K562 (cell line): ENCODE data around the gene PARP15. TPM values are rescaled to one million over a fixed set of nuclear protein-coding genes. Genes with fewer than 3 reads are reported as not detected.

Source experiments
- ATAC-seq: fragments of 200-7000 bp; cut with Tn5 transposase; 3 replicates; pipeline ENCODE4 v1.9.1; 2020; ENCODE audit warnings: moderate library complexity
- BruUV-seq: library from RNA; stranded (reverse); fragments of 400-500 nt; replicated peaks from 2 replicates; lab custom pipeline; 2021; lab: Mats Ljungman, UMichigan
- CTCF ChIA-PET: fragments of 300-600 bp; formaldehyde crosslinking; extraction: SDS; loops from one replicate; lab custom pipeline; 2021; ENCODE audit warnings: low intra/inter-chr PET ratio; lab: Yijun Ruan, JAX
- POLR2A ChIA-PET: fragments of 300-600, 350-650 bp; sonication (Branson Sonifier 250); formaldehyde crosslinking; extraction: SDS; loops from one replicate; lab custom pipeline; 2021; ENCODE audit warnings: antibody characterized with exemption, inconsistent platforms; lab: Yijun Ruan, JAX
- DNase-seq, 4 experiments: peaks; one replicate each; pipeline versions ENCODE4 v3.0.0 to v3.0.0-alpha.2; 2011 to 2018; ENCODE audit warnings: low spot score in 3 of 4, mixed read lengths in 3 of 4; ENCODE audit errors: extremely low read depth in 1 of 4
- FAIRE-seq: peaks from 2 replicates; lab custom pipeline; 2011; peaks lifted over from hg19 to GRCh38; lab: Jason Lieb, UNC
- H2AFZ ChIP-seq: 2 replicates; pipeline ENCODE4 v1.6.0; 2011; ENCODE audit warnings: low read depth, low read length, control low read depth, inconsistent platforms
- H3K27ac ChIP-seq: fragments of 200-600 bp; 3 replicates; pipeline ENCODE4 v1.8.0; 2011; ENCODE audit warnings: low read depth, mild to moderate bottlenecking, control low read depth, inconsistent platforms, low read length, moderate library complexity, mixed read lengths; ENCODE audit errors: extremely low read depth
- H3K27me3 ChIP-seq, 2 experiments: fragments of 300-600 bp in 1 of 2; 2 replicates in 1 of 2; 3 replicates in 1 of 2; pipeline versions ENCODE4 v1.6.0 to v1.8.0; 2011; ENCODE audit warnings: inconsistent platforms in 2 of 2, low read length in 2 of 2, mild to moderate bottlenecking in 1 of 2, mixed read lengths in 1 of 2, moderate library complexity in 1 of 2; ENCODE audit not compliant: control insufficient read depth in 2 of 2, insufficient read depth in 2 of 2
- H3K36me3 ChIP-seq: fragments of 300-600 bp; 3 replicates; pipeline ENCODE4 v1.8.0; 2011; ENCODE audit warnings: mild to moderate bottlenecking, low read length, inconsistent platforms; ENCODE audit not compliant: control insufficient read depth, insufficient read depth
- H3K4me1 ChIP-seq, 2 experiments: fragments of 200-600 bp in 1 of 2; replicated peaks in 1 of 2; 2 replicates in 1 of 2; 3 replicates in 1 of 2; pipeline versions ENCODE4 v1.5.1 to v1.8.0; 2011; ENCODE audit warnings: inconsistent platforms in 2 of 2, low read length in 2 of 2, mild to moderate bottlenecking in 1 of 2, mixed read lengths in 1 of 2, moderate library complexity in 1 of 2; ENCODE audit not compliant: control insufficient read depth in 2 of 2, insufficient read depth in 2 of 2
- H3K4me2 ChIP-seq: 2 replicates; pipeline ENCODE4 v1.6.1; 2011; ENCODE audit warnings: low read length, control low read depth, inconsistent platforms, mixed read lengths; ENCODE audit not compliant: insufficient read depth
- H3K4me3 ChIP-seq: fragments of 200-600 bp; sonication (generic), shearing (Covaris generic); 2 replicates; pipeline ENCODE4 v1.5.1; 2016; ENCODE audit warnings: control low read depth, inconsistent platforms
- H3K79me2 ChIP-seq: fragments of 200-600 bp; 3 replicates; pipeline ENCODE4 v1.8.0; 2011; ENCODE audit warnings: low read length, inconsistent platforms; ENCODE audit not compliant: control insufficient read depth, insufficient read depth
- H3K9ac ChIP-seq, 2 experiments: 2 replicates each; pipeline versions ENCODE4 v1.6.0 to v1.6.1; 2011; ENCODE audit warnings: low read depth in 2 of 2, low read length in 2 of 2, control low read depth in 1 of 2, inconsistent platforms in 1 of 2, mild to moderate bottlenecking in 1 of 2, mixed read lengths in 1 of 2; ENCODE audit not compliant: insufficient read depth in 1 of 2
- H3K9me1 ChIP-seq: one replicate; pipeline ENCODE4 v1.6.0; 2011; ENCODE audit warnings: inconsistent platforms, mild to moderate bottlenecking, low read length, moderate library complexity; ENCODE audit not compliant: control insufficient read depth, insufficient read depth
- H3K9me3 ChIP-seq: replicated peaks from 2 replicates; pipeline ENCODE4 v1.5.1; 2011; ENCODE audit warnings: low read depth, low read length, inconsistent platforms; ENCODE audit not compliant: control insufficient read depth, insufficient read depth
- H4K20me1 ChIP-seq: replicated peaks from 2 replicates; pipeline ENCODE4 v1.6.1; 2011; ENCODE audit warnings: low read length, inconsistent platforms, mixed read lengths; ENCODE audit not compliant: control insufficient read depth, insufficient read depth
- ATF7 ChIP-seq: fragments of 450-650 bp; IDR thresholded peaks from 2 replicates; pipeline ENCODE4 v1.7.1; 2014; ENCODE audit warnings: mild to moderate bottlenecking, moderate library complexity
- NFATC3 ChIP-seq: fragments of 450-650 bp; IDR thresholded peaks from 2 replicates; pipeline ENCODE4 v1.6.1; 2017; ENCODE audit warnings: mild to moderate bottlenecking
- PYGO2 ChIP-seq: fragments of 450-650 bp; IDR thresholded peaks from 2 replicates; pipeline ENCODE4 v1.6.1; 2016; ENCODE audit warnings: mild to moderate bottlenecking, missing genetic modification characterization, moderate library complexity, missing compliant biosample characterization
- THAP12 ChIP-seq: fragments of 250-450 bp; sonication (Bioruptor Pico); IDR thresholded peaks from 2 replicates; pipeline ENCODE4 v1.9.0; 2021; ENCODE audit warnings: mild to moderate bottlenecking, inconsistent platforms
- ZNF639 ChIP-seq, 2 experiments: fragments of 200-800 bp in 1 of 2; sonication (Bioruptor generic) in 1 of 2; sonication (generic) in 1 of 2; formaldehyde crosslinking in 1 of 2; IDR thresholded peaks in 1 of 2; conservative IDR thresholded peaks in 1 of 2; 2 replicates each; pipeline versions ENCODE4 v1.5.0 to v1.6.1; 2016 to 2020; ENCODE audit warnings: missing compliant biosample characterization in 1 of 2, missing genetic modification characterization in 1 of 2, missing genetic modification reagents in 1 of 2
- ZNF717 ChIP-seq: fragments of 250-450 bp; sonication (Bioruptor Pico); IDR thresholded peaks from 2 replicates; pipeline ENCODE4 v1.5.0; 2021
- WGBS: fragments of 100-300 bp; shearing (Covaris generic); methylation state at CpG from one replicate; pipeline ENCODE4 v1.1.6; 2016; ENCODE audit warnings: low coverage, mixed read lengths; ENCODE audit not compliant: insufficient coverage; ENCODE audit errors: missing lambda C conversion rate; 5-methylcytosine and 5-hydroxymethylcytosine counted together
- in situ Hi-C: fragments of 300-500 bp; cut with MboI; formaldehyde crosslinking; loops from 4 replicates; pipeline ENCODE4 v1.15.0; 2018; ENCODE audit warnings: inconsistent platforms, mixed read lengths
- intact Hi-C: fragments of 100-400 bp; cut with micrococcal nuclease; formaldehyde crosslinking; loops from 2 replicates; pipeline ENCODE4 v1.14.2; 2022
- polyA plus RNA-seq, 8 experiments: library from polyadenylated mRNA; depleted of rRNA in 4 of 8; stranded (reverse) in 5 of 8; unstranded in 3 of 8; fragments of >200 nt; fragmentation: Nextera tagmentation in 2 of 8; fragmentation: Illumina TruSeq in 1 of 8; extraction: Ambion mirVana in 2 of 8; extraction: Trizol in 1 of 8; gene quantifications; 2 replicates each; pipeline versions ENCODE4 v1.2.1 to v1.2.3, GENCODE V29; 2011 to 2014; ENCODE audit warnings: inconsistent platforms in 1 of 8, missing spikeins in 1 of 8
- total RNA-seq, 7 experiments: library from RNA; depleted of rRNA in 6 of 7; stranded (reverse); fragments of >200 nt in 6 of 7; fragmentation: Illumina TruSeq in 2 of 7; extraction: Trizol in 2 of 7; gene quantifications; 2 replicates each; pipeline versions ENCODE4 v1.2.1 to v1.2.3, GENCODE V29; 2011 to 2021; ENCODE audit warnings: low replicate concordance in 1 of 7
- TF ChIP-seq, protein P1 (sequence below), 2 experiments: fragments of 450-650 bp in 1 of 2; sonication (generic) in 1 of 2; formaldehyde crosslinking in 1 of 2; IDR thresholded peaks in 1 of 2; conservative IDR thresholded peaks in 1 of 2; 2 replicates each; pipeline versions ENCODE4 v1.6.1 to v1.8.1; 2016 to 2023; ENCODE audit warnings: mild to moderate bottlenecking in 2 of 2, moderate library complexity in 2 of 2, inconsistent platforms in 1 of 2, missing genetic modification reagents in 1 of 2

The PARP15 gene
- total and polyA plus RNA-seq, 9 of the 15 experiments (the other 6 are each of a cell fraction or from before 2014, with no cell fraction given): 0.05 to 0.40 (median 0.13) TPM

DNA sequence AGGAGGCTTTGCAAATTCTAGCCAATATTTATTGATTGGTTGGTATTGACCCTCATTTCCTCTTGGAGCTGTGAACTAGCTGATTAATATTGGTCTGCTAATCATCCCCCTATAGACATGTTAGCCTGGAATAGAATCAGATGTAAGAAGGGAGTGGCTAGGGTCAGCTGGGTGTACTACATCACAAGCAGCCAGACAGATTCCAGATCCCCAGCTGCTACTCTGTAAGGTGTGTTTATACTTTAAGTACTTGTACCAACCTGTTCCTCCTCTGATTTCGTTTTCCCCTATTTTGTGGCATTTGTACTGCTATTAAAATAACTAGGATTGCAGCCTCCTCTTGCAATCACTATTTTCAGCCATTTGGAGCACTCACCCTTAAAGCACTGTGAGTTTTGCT, 49.9 kb downstream of the PARP15 start (continued):
- no peak for TF ChIP-seq THAP12 (CRISPR knock-in tag)
- no peak for TF ChIP-seq PYGO2 (tag)

DNA sequence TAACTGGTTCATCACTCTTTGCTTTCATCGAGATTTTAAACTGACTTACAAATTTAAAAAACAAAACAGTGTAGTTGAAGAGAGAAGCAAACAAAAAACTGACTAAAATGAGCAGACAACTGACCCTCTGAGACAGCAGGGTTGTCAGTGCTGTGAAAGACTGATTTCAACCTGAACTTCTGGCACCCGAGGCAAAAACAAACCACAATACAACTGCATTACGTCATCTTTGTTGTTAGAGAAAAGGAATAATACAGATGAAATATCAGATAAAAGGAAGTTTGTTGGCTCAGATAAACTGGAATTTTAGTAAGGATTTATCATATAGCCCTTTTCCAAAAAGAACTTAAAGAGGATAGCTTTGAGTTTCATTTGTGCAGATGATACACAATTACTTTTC, 51.1 kb downstream of the PARP15 start:
- no peaks in the 10 kb centered on the region for H3K36me3 ChIP-seq
- no peak overlapping the region for H2AFZ ChIP-seq
- H3K9me3 ChIP-seq: no peaks in the 10 kb centered on the region
- H3K27ac ChIP-seq: no peak overlapping the region
- no peak overlapping the region for H3K4me2 ChIP-seq
- H3K27me3 ChIP-seq: peaks cover 8 to 13% of the 10 kb centered on the region in 2 experiments; a peak in 4 of 5 replicates
- ATAC-seq: no peak
- BruUV-seq: no TSS peak
- in situ Hi-C loops: no loop called here
- FAIRE-seq: no peak
- WGBS: 2% methylated on average over 3 of the region's 3 CpGs
- no peak overlapping the region for H3K4me3 ChIP-seq
- H3K79me2 ChIP-seq: no peaks in the 10 kb centered on the region
- no peak for TF ChIP-seq ZNF717 (CRISPR knock-in tag)
- no peak for TF ChIP-seq ZNF639 (CRISPR knock-in tag; conservative IDR thresholded peaks at IDR 0.05 in 1 of 2, IDR thresholded peaks at IDR 0.05 in 1 of 2)
- no peak for TF ChIP-seq NFATC3
- TF ChIP-seq, protein P1, sequence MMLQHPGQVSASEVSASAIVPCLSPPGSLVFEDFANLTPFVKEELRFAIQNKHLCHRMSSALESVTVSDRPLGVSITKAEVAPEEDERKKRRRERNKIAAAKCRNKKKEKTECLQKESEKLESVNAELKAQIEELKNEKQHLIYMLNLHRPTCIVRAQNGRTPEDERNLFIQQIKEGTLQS (IDR thresholded peaks at IDR 0.05): peak; percentile 73
- TF ChIP-seq, protein P1 (CRISPR knock-in tag; conservative IDR thresholded peaks at IDR 0.05): no peak
- peak; percentile 81; the same call in 1 of the 2 replicates for TF ChIP-seq ATF7
- intact Hi-C loops: no loop called here
- H3K9ac ChIP-seq: no peak overlapping the region
- POLR2A ChIA-PET: interaction anchor here (0.6 to 1.9 kb wide), 2 partner anchors 12 to 30 kb away, joined by 3 to 4 read pairs; no protein-coding TSS in a partner anchor
- H4K20me1 ChIP-seq: no peaks in the 10 kb centered on the region
- CTCF ChIA-PET: no interaction called here
- no peak for DNase-seq
- no peaks in the 10 kb centered on the region for H3K9me1 ChIP-seq
- H3K4me1 ChIP-seq: no peaks in the 10 kb centered on the region
